Smooth muscle cell (in vitro differentiated cells): Measurements from ENCODE around the gene ARHGAP6. TPM values are rescaled to one million over a fixed set of nuclear protein-coding genes. Genes with fewer than 3 reads are reported as not detected.

ENCODE experiments used
- DNase-seq: peaks from one replicate; lab custom pipeline; 2025; ENCODE audit not compliant: unreplicated experiment; lab: John Stamatoyannopoulos, UW
- H2AFZ ChIP-seq: fragments of 200-600 bp; sonication (generic); 2 replicates; pipeline ENCODE4 v1.6.0; 2016; ENCODE audit warnings: antibody characterized with exemption, low read depth, mild to moderate bottlenecking
- H3F3A ChIP-seq: fragments of 200-600 bp; sonication (generic); 2 replicates; pipeline ENCODE4 v1.6.0; 2017; ENCODE audit warnings: antibody characterized with exemption, low read depth
- H3K27ac ChIP-seq: fragments of 200-600 bp; sonication (generic); 2 replicates; pipeline ENCODE4 v1.5.1; 2016; ENCODE audit warnings: low read depth, mild to moderate bottlenecking
- H3K27me3 ChIP-seq: fragments of 200-600 bp; sonication (generic); 2 replicates; pipeline ENCODE4 v1.6.1; 2016; ENCODE audit warnings: low read depth, mild to moderate bottlenecking
- H3K36me3 ChIP-seq: fragments of 200-600 bp; sonication (generic); 2 replicates; pipeline ENCODE4 v1.5.1; 2016; ENCODE audit warnings: low read depth
- H3K4me1 ChIP-seq: fragments of 200-600 bp; sonication (generic); 2 replicates; pipeline ENCODE4 v1.5.1; 2016; ENCODE audit warnings: low read depth
- H3K4me2 ChIP-seq: fragments of 200-600 bp; sonication (generic); 2 replicates; pipeline ENCODE4 v1.6.0; 2016; ENCODE audit warnings: mild to moderate bottlenecking
- H3K4me3 ChIP-seq: fragments of 200-600 bp; sonication (generic); 2 replicates; pipeline ENCODE4 v1.5.1; 2016; ENCODE audit warnings: mild to moderate bottlenecking
- H3K79me2 ChIP-seq: fragments of 200-600 bp; sonication (generic); 2 replicates; pipeline ENCODE4 v1.6.0; 2016; ENCODE audit warnings: low read depth, mild to moderate bottlenecking
- H3K9ac ChIP-seq: fragments of 200-600 bp; sonication (generic); 2 replicates; pipeline ENCODE4 v1.6.0; 2016; ENCODE audit warnings: low read depth
- H3K9me3 ChIP-seq: fragments of 200-600 bp; sonication (generic); replicated peaks from 2 replicates; pipeline ENCODE4 v1.5.1; 2016; ENCODE audit warnings: low read depth
- H4K20me1 ChIP-seq: fragments of 200-600 bp; sonication (generic); 2 replicates; pipeline ENCODE4 v1.6.0; 2016; ENCODE audit warnings: low read depth
- WGBS: methylation state at CpG from one replicate; pipeline ENCODE4 v1.1.7; 2016; ENCODE audit warnings: low lambda C conversion rate; 5-methylcytosine and 5-hydroxymethylcytosine counted together
- polyA plus RNA-seq: library from polyadenylated mRNA; unstranded; fragments of >200 nt; fragmentation: Nextera tagmentation; extraction: Ambion mirVana; gene quantifications from 2 replicates; pipeline ENCODE4 v1.2.1, GENCODE V29; 2016
- total RNA-seq: library from RNA; depleted of rRNA; stranded (reverse); fragments of >200 nt; gene quantifications from 2 replicates; pipeline ENCODE4 v1.2.3, GENCODE V29; 2014
- TF ChIP-seq, protein P1 (sequence below): fragments of 200-600 bp; sonication (generic); IDR thresholded peaks from 2 replicates; pipeline ENCODE4 v1.5.1; 2017; ENCODE audit warnings: borderline replicate concordance, mild to moderate bottlenecking, antibody characterized with exemption; ENCODE audit not compliant: insufficient read depth, poor library complexity, severe bottlenecking

The ARHGAP6 gene
- total and polyA plus RNA-seq, 2 experiments from 2014 or later = 0.55 to 0.90 TPM

DNA sequence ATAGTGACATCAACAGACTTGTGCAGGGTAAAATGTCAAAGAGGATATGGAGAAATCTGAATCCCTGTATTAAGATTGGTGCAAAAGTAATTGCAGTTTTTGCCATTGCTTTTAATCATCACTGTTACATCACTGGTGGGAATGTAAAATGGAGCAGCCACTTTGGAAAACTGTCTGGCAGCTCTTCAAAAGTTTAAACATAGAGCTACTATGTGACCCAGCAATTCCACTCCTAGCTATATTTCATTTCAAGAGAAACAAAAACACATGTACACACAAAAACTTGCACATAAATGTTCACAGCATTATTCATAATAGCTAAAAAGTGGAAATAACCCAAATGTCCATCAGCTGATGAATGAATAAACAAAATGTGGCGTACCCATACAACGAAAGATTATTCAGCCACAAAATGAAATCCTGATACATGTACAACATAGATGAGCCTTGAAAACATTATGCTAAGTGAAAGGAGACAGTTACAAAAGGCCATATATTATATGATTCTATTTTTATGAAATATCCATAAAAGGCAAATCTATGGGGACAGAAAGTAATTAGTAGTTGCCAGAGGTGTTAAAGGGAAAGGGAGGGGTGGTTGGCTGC is 266.1 kb downstream of the ARHGAP6 start:
- no peaks in the 10 kb centered on the region for H3K27me3 ChIP-seq
- no peaks in the 10 kb centered on the region for H4K20me1 ChIP-seq
- no peaks in the 10 kb centered on the region for H3K9me3 ChIP-seq
- no peak overlapping the region for H2AFZ ChIP-seq
- H3K36me3 ChIP-seq = no peaks in the 10 kb centered on the region
- H3K9ac ChIP-seq = no peak overlapping the region
- 89% methylated on average over 2 of the region's 2 CpGs for WGBS
- H3K4me1 ChIP-seq = no peaks in the 10 kb centered on the region
- TF ChIP-seq, protein P1, sequence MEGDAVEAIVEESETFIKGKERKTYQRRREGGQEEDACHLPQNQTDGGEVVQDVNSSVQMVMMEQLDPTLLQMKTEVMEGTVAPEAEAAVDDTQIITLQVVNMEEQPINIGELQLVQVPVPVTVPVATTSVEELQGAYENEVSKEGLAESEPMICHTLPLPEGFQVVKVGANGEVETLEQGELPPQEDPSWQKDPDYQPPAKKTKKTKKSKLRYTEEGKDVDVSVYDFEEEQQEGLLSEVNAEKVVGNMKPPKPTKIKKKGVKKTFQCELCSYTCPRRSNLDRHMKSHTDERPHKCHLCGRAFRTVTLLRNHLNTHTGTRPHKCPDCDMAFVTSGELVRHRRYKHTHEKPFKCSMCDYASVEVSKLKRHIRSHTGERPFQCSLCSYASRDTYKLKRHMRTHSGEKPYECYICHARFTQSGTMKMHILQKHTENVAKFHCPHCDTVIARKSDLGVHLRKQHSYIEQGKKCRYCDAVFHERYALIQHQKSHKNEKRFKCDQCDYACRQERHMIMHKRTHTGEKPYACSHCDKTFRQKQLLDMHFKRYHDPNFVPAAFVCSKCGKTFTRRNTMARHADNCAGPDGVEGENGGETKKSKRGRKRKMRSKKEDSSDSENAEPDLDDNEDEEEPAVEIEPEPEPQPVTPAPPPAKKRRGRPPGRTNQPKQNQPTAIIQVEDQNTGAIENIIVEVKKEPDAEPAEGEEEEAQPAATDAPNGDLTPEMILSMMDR = no peak
- DNase-seq = no peak
- H3K27ac ChIP-seq = no peak overlapping the region
- H3K79me2 ChIP-seq = no peaks in the 10 kb centered on the region
- H3K4me2 ChIP-seq = no peak overlapping the region
- H3K4me3 ChIP-seq = no peak overlapping the region
- no peaks in the 10 kb centered on the region for H3F3A ChIP-seq

DNA sequence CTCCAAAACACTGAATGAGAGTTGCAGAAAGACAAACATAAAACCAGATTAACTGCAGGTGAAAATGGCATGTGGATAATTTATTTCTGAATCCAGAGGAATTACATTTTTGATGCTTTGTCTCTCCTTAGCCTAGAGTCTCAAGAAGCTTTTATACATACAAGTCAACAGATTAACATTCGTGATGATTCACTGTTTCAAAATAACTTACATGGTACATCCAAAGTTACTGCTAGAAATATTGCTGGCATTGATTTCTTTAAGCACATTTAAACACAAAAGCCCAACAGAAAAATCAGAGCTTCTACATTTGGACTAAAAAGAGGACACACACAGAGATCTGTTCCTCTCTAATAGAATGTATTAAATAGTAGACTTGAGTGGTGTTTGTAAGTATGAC is 266.9 kb downstream of the ARHGAP6 start:
- H2AFZ ChIP-seq = no peak overlapping the region
- H3K4me2 ChIP-seq = no peak overlapping the region
- H3F3A ChIP-seq = no peaks in the 10 kb centered on the region
- TF ChIP-seq, protein P1 = no peak
- no peaks in the 10 kb centered on the region for H3K79me2 ChIP-seq
- H4K20me1 ChIP-seq = no peaks in the 10 kb centered on the region
- no peak overlapping the region for H3K27ac ChIP-seq
- H3K9ac ChIP-seq = no peak overlapping the region
- no peak for DNase-seq
- H3K4me3 ChIP-seq = no peak overlapping the region
- no peaks in the 10 kb centered on the region for H3K4me1 ChIP-seq
- H3K9me3 ChIP-seq = no peaks in the 10 kb centered on the region
- H3K36me3 ChIP-seq = no peaks in the 10 kb centered on the region
- WGBS = 44% methylated on average over 1 of the region's 1 CpG
- no peaks in the 10 kb centered on the region for H3K27me3 ChIP-seq

DNA sequence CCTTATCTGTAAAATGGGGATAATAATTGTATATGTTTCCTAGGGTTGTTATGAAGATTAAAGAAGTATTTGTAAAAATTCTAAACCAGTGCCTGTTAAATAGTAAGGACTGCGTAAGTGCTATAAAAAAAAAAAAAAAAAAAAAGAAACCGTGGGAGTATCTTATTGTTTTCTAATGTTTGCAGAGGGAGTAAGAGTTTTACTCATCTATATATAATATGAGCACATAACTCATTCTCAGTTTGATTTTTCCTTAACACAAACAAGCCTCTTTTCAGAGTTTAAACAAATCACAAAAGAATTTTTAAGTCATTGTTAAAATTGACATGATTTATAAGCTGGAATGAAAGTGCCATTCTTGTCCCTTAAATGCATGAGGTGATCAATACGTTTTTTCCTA is 267.6 kb downstream of the ARHGAP6 start:
- H3K27me3 ChIP-seq = no peaks in the 10 kb centered on the region
- WGBS = 62% methylated on average over 3 of the region's 3 CpGs
- no peaks in the 10 kb centered on the region for H3K36me3 ChIP-seq
- H2AFZ ChIP-seq = no peak overlapping the region
- H4K20me1 ChIP-seq = no peaks in the 10 kb centered on the region
- no peaks in the 10 kb centered on the region for H3K9me3 ChIP-seq
- H3K4me1 ChIP-seq = no peaks in the 10 kb centered on the region
- no peaks in the 10 kb centered on the region for H3K79me2 ChIP-seq
- H3F3A ChIP-seq = no peaks in the 10 kb centered on the region
- H3K4me2 ChIP-seq = no peak overlapping the region
- no peak overlapping the region for H3K27ac ChIP-seq
- TF ChIP-seq, protein P1 = no peak
- H3K9ac ChIP-seq = no peak overlapping the region
- H3K4me3 ChIP-seq = no peak overlapping the region
- DNase-seq = no peak

DNA sequence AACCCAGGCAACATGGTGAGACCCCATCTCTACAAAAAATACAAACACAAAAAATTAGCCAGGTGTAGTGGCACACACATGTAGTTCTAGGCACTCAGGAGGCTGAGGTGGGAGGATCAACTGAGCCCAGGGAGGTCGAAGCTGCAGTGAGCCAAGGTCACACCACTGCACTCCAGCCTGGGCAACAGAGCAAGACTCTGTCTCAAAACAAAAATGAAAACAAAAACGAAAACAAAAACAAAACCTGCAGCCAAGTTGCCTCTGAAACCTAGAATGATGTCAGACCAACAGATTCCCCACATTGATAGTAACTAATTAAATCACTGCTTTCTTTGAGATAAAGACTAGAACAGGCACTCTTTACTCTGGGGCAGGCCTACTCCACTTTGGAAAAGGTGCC is 268.0 kb downstream of the ARHGAP6 start:
- Histone ChIP-seq H3F3A (no peaks in the 10 kb centered on the region), H4K20me1 (no peaks in the 10 kb centered on the region), H3K9me3 (no peaks in the 10 kb centered on the region), H3K9ac (no peak overlapping the region), H3K27me3 (no peaks in the 10 kb centered on the region), H3K4me2 (no peak overlapping the region), H3K4me1 (no peaks in the 10 kb centered on the region), H2AFZ (no peak overlapping the region), H3K27ac (no peak overlapping the region), H3K4me3 (no peak overlapping the region), H3K36me3 (no peaks in the 10 kb centered on the region), H3K79me2 (no peaks in the 10 kb centered on the region)
- 73% methylated on average over 2 of the region's 2 CpGs for WGBS
- DNase-seq = no peak
- TF ChIP-seq, protein P1 = no peak
